Gastroesophageal sphincter (tissue), 4 donors: ENCODE data around the gene FGGY. TPM values are rescaled to one million over a fixed set of nuclear protein-coding genes. Genes with fewer than 3 reads are reported as not detected.

Experiments
- ATAC-seq: fragments of 150-250 bp; one replicate; pipeline ENCODE4 v1.9.1; 2016; ENCODE audit warnings: mild to moderate bottlenecking, moderate library complexity
- H3K27ac ChIP-seq, 4 donors: fragments of 200-600 bp; sonication (generic) in 3 of 4; 1 replicate in 3 of 4; 2 replicates in 1 of 4; pipeline ENCODE4 v1.5.1; 2016 to 2019
- H3K27me3 ChIP-seq: fragments of 200-600 bp; sonication (generic); one replicate; pipeline ENCODE4 v1.5.1; 2019
- H3K36me3 ChIP-seq, 2 donors: fragments of 200-600 bp; sonication (generic); one replicate each; pipeline ENCODE4 v1.5.1; 2019; ENCODE audit warnings: control low read depth in 1 of 2
- H3K4me1 ChIP-seq, 3 donors: fragments of 200-600 bp; sonication (generic); 1 replicate in 2 of 3; 2 replicates in 1 of 3; pipeline ENCODE4 v1.5.1; 2016 to 2019; ENCODE audit warnings: control low read depth in 2 of 3
- H3K4me3 ChIP-seq, 2 donors: fragments of 200-600 bp; sonication (generic); one replicate each; pipeline ENCODE4 v1.5.1; 2019; ENCODE audit warnings: mild to moderate bottlenecking in 1 of 2, moderate library complexity in 1 of 2
- H3K9me3 ChIP-seq, 3 donors: fragments of 200-600 bp; sonication (generic); one replicate each; pipeline ENCODE4 v1.5.1; 2017 to 2019; ENCODE audit warnings: control low read depth in 2 of 3
- CTCF ChIP-seq, 4 experiments: fragments of 200-600 bp in 2 of 4; fragments of 450-650 bp in 2 of 4; sonication (generic) in 1 of 4; IDR thresholded peaks; one replicate each; pipeline ENCODE4 v1.5.1; 2017 to 2019; ENCODE audit warnings: antibody characterized with exemption in 4 of 4, mild to moderate bottlenecking in 2 of 4, moderate library complexity in 2 of 4
- EP300 ChIP-seq: sonication (generic); formaldehyde crosslinking; IDR thresholded peaks from one replicate; pipeline ENCODE4 v1.6.1; 2017; ENCODE audit warnings: antibody characterized with exemption, mild to moderate bottlenecking
- POLR2A ChIP-seq, 2 donors: fragments of 450-650 bp; IDR thresholded peaks; one replicate each; pipeline ENCODE4 v1.6.1; 2017; ENCODE audit warnings: antibody characterized with exemption in 2 of 2, mild to moderate bottlenecking in 2 of 2, moderate library complexity in 1 of 2
- POLR2AphosphoS5 ChIP-seq: sonication (generic); formaldehyde crosslinking; IDR thresholded peaks from one replicate; pipeline ENCODE4 v1.6.1; 2017; ENCODE audit warnings: antibody characterized with exemption
- WGBS, 2 donors: methylation state at CpG; one replicate each; pipeline ENCODE4 v1.1.5; 2018; ENCODE audit warnings: low coverage in 1 of 2; 5-methylcytosine and 5-hydroxymethylcytosine counted together
- total RNA-seq, 4 donors: library from RNA; depleted of rRNA; stranded (reverse); fragments of >200 nt; gene quantifications; one replicate each; pipeline ENCODE4 v1.1.0, GENCODE V29; 2016

The FGGY gene
- total RNA-seq, 4 donors from 2014 or later: 19.0 to 29.6 (median 25.2) TPM

DNA sequence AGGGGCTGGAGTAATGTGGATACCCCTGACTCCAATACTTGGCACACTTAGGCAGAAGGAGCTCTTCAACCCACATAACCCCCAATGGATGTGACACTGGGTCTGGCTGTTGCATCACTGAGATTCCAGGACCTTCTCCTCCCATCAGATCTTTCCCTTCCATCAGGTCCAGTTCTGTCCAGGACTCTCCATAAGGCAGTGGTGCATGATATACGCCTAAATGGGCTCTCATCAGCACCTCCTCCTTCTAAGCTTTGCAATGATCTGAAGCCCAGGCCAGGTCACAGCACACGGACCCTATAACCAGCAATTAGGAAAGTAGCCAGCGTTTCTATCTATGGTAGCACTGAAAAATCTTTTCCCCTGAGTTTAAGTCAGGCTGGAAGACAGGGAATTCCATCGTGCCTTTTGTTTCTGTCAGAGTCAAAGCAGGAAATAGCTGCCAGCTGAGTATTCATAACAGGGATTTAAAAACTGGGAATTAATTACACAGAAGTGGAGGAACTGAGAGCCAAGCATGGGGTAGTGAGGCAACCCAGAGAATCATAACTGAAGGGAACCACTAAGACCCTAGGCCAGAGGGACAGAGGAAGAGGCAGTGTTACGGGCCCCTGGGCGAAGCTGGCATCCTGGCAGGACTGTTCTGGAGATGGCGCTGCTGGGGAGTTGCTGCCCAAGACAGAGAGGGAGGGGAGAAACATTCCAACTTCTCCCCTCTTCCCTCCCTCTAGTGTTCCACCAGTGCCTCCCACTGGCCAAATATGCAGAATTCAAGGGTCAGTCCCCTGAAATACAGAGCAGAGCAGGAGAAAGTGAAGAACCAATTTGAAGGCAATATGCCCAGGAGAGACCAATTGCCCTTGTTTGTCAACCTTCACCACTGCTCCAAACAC lies 480.3 kb downstream of the FGGY start:
- WGBS, 2 donors: 36 to 43% methylated on average over 6 to 7 of the region's 7 CpGs
- no peak for ATAC-seq
- TF ChIP-seq POLR2A (IDR thresholded peaks at IDR 0.05) (no peak), EP300 (no peak), CTCF (IDR thresholded peaks at IDR 0.05) (no peak), POLR2AphosphoS5 (no peak)

DNA sequence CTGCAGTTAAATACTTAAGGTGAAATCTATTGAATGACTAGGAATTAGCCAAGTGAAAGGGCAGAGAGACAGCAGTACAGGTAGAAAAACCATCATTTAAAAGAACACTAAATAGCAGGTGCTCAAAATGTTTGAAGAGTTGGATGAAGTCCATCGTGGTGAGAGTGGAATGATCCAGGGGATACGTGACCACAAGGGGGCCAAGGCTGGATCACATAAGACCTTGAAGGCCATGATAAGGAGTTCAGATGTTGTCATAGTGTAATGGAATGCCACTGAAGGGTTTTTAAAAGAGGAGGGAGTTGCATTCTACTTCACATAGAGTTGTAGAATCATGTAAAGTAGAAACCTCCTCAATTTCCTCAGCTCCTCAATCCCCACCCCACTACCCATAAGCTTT lies 483.1 kb downstream of the FGGY start:
- H3K4me1 ChIP-seq: peaks cover 0 to 12% (median 0%) of the 10 kb centered on the region in 3 donors
- TF ChIP-seq POLR2AphosphoS5: no peak
- TF ChIP-seq POLR2A (IDR thresholded peaks at IDR 0.05): no peak
- TF ChIP-seq EP300: no peak
- TF ChIP-seq CTCF (IDR thresholded peaks at IDR 0.05): no peak
- H3K27ac ChIP-seq: no peak overlapping the region
- ATAC-seq: no peak
- H3K4me3 ChIP-seq: no peak overlapping the region
- H3K27me3 ChIP-seq: no peaks in the 10 kb centered on the region
- no peaks in the 10 kb centered on the region for H3K36me3 ChIP-seq
- 53 to 77% methylated on average over 2 of the region's 2 CpGs for WGBS, 2 donors
- no peaks in the 10 kb centered on the region for H3K9me3 ChIP-seq

More for the DNA sequence above, 480.3 kb downstream of the FGGY start:
- H3K36me3 ChIP-seq: no peaks in the 10 kb centered on the region
- H3K4me1 ChIP-seq: peaks cover 0 to 12% (median 0%) of the 10 kb centered on the region in 3 donors
- no peaks in the 10 kb centered on the region for H3K27me3 ChIP-seq
- no peak overlapping the region for H3K27ac ChIP-seq
- H3K9me3 ChIP-seq: no peaks in the 10 kb centered on the region
- no peak overlapping the region for H3K4me3 ChIP-seq

DNA sequence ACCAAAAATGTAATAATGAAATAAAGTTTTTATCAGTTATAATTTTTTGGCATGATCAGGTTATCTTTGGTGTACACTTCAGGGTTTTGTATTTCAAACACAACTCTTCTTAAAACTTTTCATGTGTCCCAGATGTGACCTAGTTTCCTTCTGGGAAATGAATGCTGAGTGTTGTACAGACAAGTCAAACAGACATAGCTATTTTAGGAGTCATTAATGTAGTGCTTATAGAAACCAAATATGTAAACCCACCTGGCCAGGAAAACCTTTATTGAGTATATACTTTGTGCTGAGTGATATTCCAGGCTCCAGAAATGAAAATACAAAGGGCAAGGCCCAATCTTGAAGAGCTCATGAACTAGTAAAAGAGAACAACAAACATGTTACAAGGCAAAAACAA lies 491.9 kb downstream of the FGGY start:
- H3K27me3 ChIP-seq: no peaks in the 10 kb centered on the region
- no peak overlapping the region for H3K4me3 ChIP-seq
- peaks cover 0 to 14% (median 0%) of the 10 kb centered on the region in 3 donors for H3K9me3 ChIP-seq
- no peak for ATAC-seq
- no peaks in the 10 kb centered on the region for H3K36me3 ChIP-seq
- H3K27ac ChIP-seq: no peak overlapping the region
- TF ChIP-seq EP300: no peak
- no peak for TF ChIP-seq POLR2AphosphoS5
- no peaks in the 10 kb centered on the region for H3K4me1 ChIP-seq

GRCh38 chr1:59798600-59798999 lies 501.7 kb downstream of the FGGY start:
- H3K4me3 ChIP-seq: no peak overlapping the region
- peaks cover 0 to 4% (median 0%) of the 10 kb centered on the region in 3 donors for H3K9me3 ChIP-seq
- TF ChIP-seq POLR2AphosphoS5: no peak
- no peak for TF ChIP-seq EP300
- no peak for TF ChIP-seq POLR2A (IDR thresholded peaks at IDR 0.05)
- TF ChIP-seq CTCF (IDR thresholded peaks at IDR 0.05): no peak
- ATAC-seq: no peak
- H3K36me3 ChIP-seq: no peaks in the 10 kb centered on the region
- H3K27ac ChIP-seq: no peak overlapping the region
- no peaks in the 10 kb centered on the region for H3K4me1 ChIP-seq
- no peaks in the 10 kb centered on the region for H3K27me3 ChIP-seq

GRCh38 chr1:59803458-59804038 lies 506.7 kb downstream of the FGGY start:
- Histone ChIP-seq H3K27me3 (no peaks in the 10 kb centered on the region), H3K9me3 (no peaks in the 10 kb centered on the region), H3K4me3 (no peak overlapping the region), H3K36me3 (no peaks in the 10 kb centered on the region), H3K27ac (no peak overlapping the region), H3K4me1 (no peaks in the 10 kb centered on the region)
- WGBS, 2 donors: 62% methylated on average over 1 of the region's 1 CpG; no CpG with 5 or more reads in 1 of the 2 donors
- TF ChIP-seq POLR2A (IDR thresholded peaks at IDR 0.05) (no peak), POLR2AphosphoS5 (no peak)
- no peak for ATAC-seq

DNA sequence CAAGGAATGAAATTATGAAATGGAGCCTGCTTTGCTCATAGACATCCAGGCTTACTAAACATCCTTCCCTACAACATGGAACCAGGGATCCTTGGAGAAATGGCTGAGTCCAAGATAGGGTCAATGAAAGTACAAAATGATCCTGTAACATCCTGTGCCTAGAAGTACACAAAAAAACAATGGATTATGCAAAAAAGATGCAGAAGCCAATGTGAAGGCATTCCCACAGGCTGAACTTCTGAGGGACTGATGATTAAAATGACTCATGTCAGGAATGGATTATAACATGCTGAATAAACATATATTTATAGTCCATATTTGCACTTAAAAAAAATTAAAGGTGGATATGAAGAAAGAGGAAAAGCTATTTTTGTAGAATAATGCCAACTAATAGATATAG lies 507.4 kb downstream of the FGGY start:
- no peak for TF ChIP-seq POLR2AphosphoS5
- H3K4me1 ChIP-seq: no peaks in the 10 kb centered on the region
- H3K4me3 ChIP-seq: no peak overlapping the region
- H3K27me3 ChIP-seq: no peaks in the 10 kb centered on the region
- H3K9me3 ChIP-seq: no peaks in the 10 kb centered on the region
- no peak overlapping the region for H3K27ac ChIP-seq
- ATAC-seq: no peak
- no peaks in the 10 kb centered on the region for H3K36me3 ChIP-seq
